GM12878 (cell line): Measurements from ENCODE around the gene MTRFR. TPM values are rescaled to one million over a fixed set of nuclear protein-coding genes. Genes with fewer than 3 reads are reported as not detected.

ENCODE experiments used
- polyA plus RNA-seq, 11 experiments: library from polyadenylated mRNA; depleted of rRNA in 4 of 11; unstranded in 6 of 11; stranded (reverse) in 5 of 11; fragments of >200 nt; fragmentation: Nextera tagmentation in 4 of 11; fragmentation: Illumina TruSeq in 1 of 11; extraction: Ambion mirVana in 4 of 11; extraction: Trizol in 1 of 11; gene quantifications; 1 replicate in 1 of 11; 2 replicates in 10 of 11; pipeline versions ENCODE4 v1.2.1 to v1.2.3, GENCODE V29; 2011 to 2016; ENCODE audit warnings: inconsistent platforms in 2 of 11, missing spikeins in 2 of 11, low read depth in 1 of 11
- small RNA-seq: library from RNA; depleted of rRNA; stranded (forward); fragments of <200 nt; gene quantifications from one replicate; pipeline ENCODE3, GENCODE V24; 2014
- total RNA-seq, 4 experiments: library from RNA; depleted of rRNA in 3 of 4; stranded (reverse); fragments of >200 nt in 3 of 4; fragmentation: Illumina TruSeq in 1 of 4; extraction: Trizol in 1 of 4; gene quantifications; 2 replicates each; pipeline versions ENCODE4 v1.2.1 to v1.2.3, GENCODE V29; 2013 to 2021

MTRFR gene
- total and polyA plus RNA-seq, 10 of the 15 experiments (the other 5 are each of a cell fraction or from before 2014, with no cell fraction given): 12.2 to 33.4 (median 24.8) TPM

Small RNA genes lying within 50 kb of the gene (small RNA-seq; reads per million reads assigned to genes)
- 0.23 reads per million for gene RNA5SP375

Other genes starting within 250 kb of the MTRFR start
- gene PITPNM2, start 82.3 kb upstream of the MTRFR start, total RNA-seq (2014; rRNA removed): 0.11 and 0.17 TPM in 2 replicates
- 0.09 and 0.27 TPM in 2 replicates for gene PITPNM2, start 82.3 kb upstream of the MTRFR start, total RNA-seq (2014; rRNA removed; fragmentation: Illumina TruSeq; extraction: Trizol)
- 0.95 and 0.98 TPM in 2 replicates for gene PITPNM2, start 82.3 kb upstream of the MTRFR start, total RNA-seq (2021)
- 0.56 and 1.0 TPM in 2 replicates for gene PITPNM2, start 82.3 kb upstream of the MTRFR start, polyA plus RNA-seq (2011; rRNA removed)
- gene PITPNM2, start 82.3 kb upstream of the MTRFR start, polyA plus RNA-seq (2014; fragmentation: Illumina TruSeq; extraction: Trizol): 0.29 TPM in 2 replicates
- gene PITPNM2, start 82.3 kb upstream of the MTRFR start, polyA plus RNA-seq (2014; fragmentation: Nextera tagmentation; extraction: Ambion mirVana): under 1 TPM in 1 of 2 experiments, not detected in 1; 0.05 TPM
- gene PITPNM2, start 82.3 kb upstream of the MTRFR start, polyA plus RNA-seq (2014; rRNA removed): 0.24 and 0.25 TPM in 2 replicates
- gene PITPNM2, start 82.3 kb upstream of the MTRFR start, polyA plus RNA-seq (2016; fragmentation: Nextera tagmentation; extraction: Ambion mirVana): under 1 TPM; 0.03 to 0.08 TPM
- gene MPHOSPH9, start 295 bp upstream of the MTRFR start, total RNA-seq (2014; rRNA removed): 53.5 and 66.9 TPM in 2 replicates
- 72.2 and 80.2 TPM in 2 replicates for gene MPHOSPH9, start 295 bp upstream of the MTRFR start, total RNA-seq (2014; rRNA removed; fragmentation: Illumina TruSeq; extraction: Trizol)
- 41.9 and 45.2 TPM in 2 replicates for gene MPHOSPH9, start 295 bp upstream of the MTRFR start, total RNA-seq (2021)
- 45.3 and 67.6 TPM in 2 replicates for gene MPHOSPH9, start 295 bp upstream of the MTRFR start, polyA plus RNA-seq (2011; rRNA removed)
- 46.2 and 55.8 TPM in 2 replicates for gene MPHOSPH9, start 295 bp upstream of the MTRFR start, polyA plus RNA-seq (2014; fragmentation: Illumina TruSeq; extraction: Trizol)
- gene MPHOSPH9, start 295 bp upstream of the MTRFR start, polyA plus RNA-seq (2014; fragmentation: Nextera tagmentation; extraction: Ambion mirVana): 10 to 100 TPM; 11.5 to 13.3 TPM
- gene MPHOSPH9, start 295 bp upstream of the MTRFR start, polyA plus RNA-seq (2014; rRNA removed): 35.9 and 44.8 TPM in 2 replicates
- 10 to 100 TPM; 51.2 to 58.1 TPM for gene MPHOSPH9, start 295 bp upstream of the MTRFR start, polyA plus RNA-seq (2016; fragmentation: Nextera tagmentation; extraction: Ambion mirVana)
- 79.6 and 95.3 TPM in 2 replicates for gene CDK2AP1, start 38.4 kb downstream of the MTRFR start, total RNA-seq (2014; rRNA removed)
- gene CDK2AP1, start 38.4 kb downstream of the MTRFR start, total RNA-seq (2014; rRNA removed; fragmentation: Illumina TruSeq; extraction: Trizol): 59.8 and 67.5 TPM in 2 replicates
- gene CDK2AP1, start 38.4 kb downstream of the MTRFR start, total RNA-seq (2021): 62.9 and 63.6 TPM in 2 replicates
- 86.1 and 108 TPM in 2 replicates for gene CDK2AP1, start 38.4 kb downstream of the MTRFR start, polyA plus RNA-seq (2011; rRNA removed)
- 108 and 120 TPM in 2 replicates for gene CDK2AP1, start 38.4 kb downstream of the MTRFR start, polyA plus RNA-seq (2014; fragmentation: Illumina TruSeq; extraction: Trizol)
- gene CDK2AP1, start 38.4 kb downstream of the MTRFR start, polyA plus RNA-seq (2014; fragmentation: Nextera tagmentation; extraction: Ambion mirVana): 10 to 100 TPM; 42.4 to 54.7 TPM
- 66.9 and 74.3 TPM in 2 replicates for gene CDK2AP1, start 38.4 kb downstream of the MTRFR start, polyA plus RNA-seq (2014; rRNA removed)
- gene CDK2AP1, start 38.4 kb downstream of the MTRFR start, polyA plus RNA-seq (2016; fragmentation: Nextera tagmentation; extraction: Ambion mirVana): 10 to 100 TPM; 22.0 to 24.6 TPM
- gene SBNO1, start 131.4 kb downstream of the MTRFR start, total RNA-seq (2014; rRNA removed): 15.8 and 17.6 TPM in 2 replicates
- gene SBNO1, start 131.4 kb downstream of the MTRFR start, total RNA-seq (2014; rRNA removed; fragmentation: Illumina TruSeq; extraction: Trizol): 29.9 and 31.1 TPM in 2 replicates
- 38.2 and 39.7 TPM in 2 replicates for gene SBNO1, start 131.4 kb downstream of the MTRFR start, total RNA-seq (2021)
- gene SBNO1, start 131.4 kb downstream of the MTRFR start, polyA plus RNA-seq (2011; rRNA removed): 19.8 and 29.3 TPM in 2 replicates
- gene SBNO1, start 131.4 kb downstream of the MTRFR start, polyA plus RNA-seq (2014; fragmentation: Illumina TruSeq; extraction: Trizol): 22.0 and 28.2 TPM in 2 replicates
- gene SBNO1, start 131.4 kb downstream of the MTRFR start, polyA plus RNA-seq (2014; fragmentation: Nextera tagmentation; extraction: Ambion mirVana): 10 to 100 TPM in 1 of 2 experiments, 1 to 10 TPM in 1; 7.5 to 10.9 TPM
- gene SBNO1, start 131.4 kb downstream of the MTRFR start, polyA plus RNA-seq (2014; rRNA removed): 9.9 and 13.3 TPM in 2 replicates
- gene SBNO1, start 131.4 kb downstream of the MTRFR start, polyA plus RNA-seq (2016; fragmentation: Nextera tagmentation; extraction: Ambion mirVana): 10 to 100 TPM; 33.1 to 37.8 TPM
- 33.7 and 41.3 TPM in 2 replicates for gene KMT5A, start 150.7 kb downstream of the MTRFR start, total RNA-seq (2014; rRNA removed)
- gene KMT5A, start 150.7 kb downstream of the MTRFR start, total RNA-seq (2014; rRNA removed; fragmentation: Illumina TruSeq; extraction: Trizol): 39.2 and 39.4 TPM in 2 replicates
- 39.2 and 47.1 TPM in 2 replicates for gene KMT5A, start 150.7 kb downstream of the MTRFR start, total RNA-seq (2021)
- 30.0 and 31.8 TPM in 2 replicates for gene KMT5A, start 150.7 kb downstream of the MTRFR start, polyA plus RNA-seq (2011; rRNA removed)
- 45.4 and 54.2 TPM in 2 replicates for gene KMT5A, start 150.7 kb downstream of the MTRFR start, polyA plus RNA-seq (2014; fragmentation: Illumina TruSeq; extraction: Trizol)
- 1 to 10 TPM; 3.2 to 6.8 TPM for gene KMT5A, start 150.7 kb downstream of the MTRFR start, polyA plus RNA-seq (2014; fragmentation: Nextera tagmentation; extraction: Ambion mirVana)
- gene KMT5A, start 150.7 kb downstream of the MTRFR start, polyA plus RNA-seq (2014; rRNA removed): 34.7 and 41.0 TPM in 2 replicates
- 10 to 100 TPM; 17.3 to 18.3 TPM for gene KMT5A, start 150.7 kb downstream of the MTRFR start, polyA plus RNA-seq (2016; fragmentation: Nextera tagmentation; extraction: Ambion mirVana)
- gene RILPL2, start 203.2 kb downstream of the MTRFR start, total RNA-seq (2014; rRNA removed): 18.9 and 19.2 TPM in 2 replicates
- 16.9 and 17.8 TPM in 2 replicates for gene RILPL2, start 203.2 kb downstream of the MTRFR start, total RNA-seq (2014; rRNA removed; fragmentation: Illumina TruSeq; extraction: Trizol)
- gene RILPL2, start 203.2 kb downstream of the MTRFR start, total RNA-seq (2021): 18.7 and 19.2 TPM in 2 replicates
- 21.8 and 23.9 TPM in 2 replicates for gene RILPL2, start 203.2 kb downstream of the MTRFR start, polyA plus RNA-seq (2011; rRNA removed)
- gene RILPL2, start 203.2 kb downstream of the MTRFR start, polyA plus RNA-seq (2014; fragmentation: Illumina TruSeq; extraction: Trizol): 15.8 and 20.3 TPM in 2 replicates
- gene RILPL2, start 203.2 kb downstream of the MTRFR start, polyA plus RNA-seq (2014; fragmentation: Nextera tagmentation; extraction: Ambion mirVana): 1 to 10 TPM; 3.5 to 8.3 TPM
- 23.2 and 24.0 TPM in 2 replicates for gene RILPL2, start 203.2 kb downstream of the MTRFR start, polyA plus RNA-seq (2014; rRNA removed)
- 10 to 100 TPM; 36.9 to 38.5 TPM for gene RILPL2, start 203.2 kb downstream of the MTRFR start, polyA plus RNA-seq (2016; fragmentation: Nextera tagmentation; extraction: Ambion mirVana)
- gene SNRNP35, start 224.7 kb downstream of the MTRFR start, total RNA-seq (2014; rRNA removed): 23.6 and 27.2 TPM in 2 replicates
- gene SNRNP35, start 224.7 kb downstream of the MTRFR start, total RNA-seq (2014; rRNA removed; fragmentation: Illumina TruSeq; extraction: Trizol): 36.3 and 37.0 TPM in 2 replicates
- gene SNRNP35, start 224.7 kb downstream of the MTRFR start, total RNA-seq (2021): 17.7 and 21.6 TPM in 2 replicates
- 22.0 and 22.6 TPM in 2 replicates for gene SNRNP35, start 224.7 kb downstream of the MTRFR start, polyA plus RNA-seq (2011; rRNA removed)
- gene SNRNP35, start 224.7 kb downstream of the MTRFR start, polyA plus RNA-seq (2014; fragmentation: Illumina TruSeq; extraction: Trizol): 41.0 and 46.9 TPM in 2 replicates
- 10 to 100 TPM; 25.0 to 49.6 TPM for gene SNRNP35, start 224.7 kb downstream of the MTRFR start, polyA plus RNA-seq (2014; fragmentation: Nextera tagmentation; extraction: Ambion mirVana)
- gene SNRNP35, start 224.7 kb downstream of the MTRFR start, polyA plus RNA-seq (2014; rRNA removed): 28.7 and 33.1 TPM in 2 replicates
- 10 to 100 TPM; 27.0 to 31.0 TPM for gene SNRNP35, start 224.7 kb downstream of the MTRFR start, polyA plus RNA-seq (2016; fragmentation: Nextera tagmentation; extraction: Ambion mirVana)